Activated CD8-positive, alpha-beta memory T cell treated with anti-CD3 and anti-CD28 coated beads for 48 hours (primary cell): ENCODE results near the gene DCXR.

Experiments used
- DNase-seq, 3 experiments: peaks; one replicate each; pipeline ENCODE4 v3.0.0-alpha.2; 2020; ENCODE audit warnings: low read depth in 2 of 3, low spot score in 2 of 3

Gene DCXR

DNA sequence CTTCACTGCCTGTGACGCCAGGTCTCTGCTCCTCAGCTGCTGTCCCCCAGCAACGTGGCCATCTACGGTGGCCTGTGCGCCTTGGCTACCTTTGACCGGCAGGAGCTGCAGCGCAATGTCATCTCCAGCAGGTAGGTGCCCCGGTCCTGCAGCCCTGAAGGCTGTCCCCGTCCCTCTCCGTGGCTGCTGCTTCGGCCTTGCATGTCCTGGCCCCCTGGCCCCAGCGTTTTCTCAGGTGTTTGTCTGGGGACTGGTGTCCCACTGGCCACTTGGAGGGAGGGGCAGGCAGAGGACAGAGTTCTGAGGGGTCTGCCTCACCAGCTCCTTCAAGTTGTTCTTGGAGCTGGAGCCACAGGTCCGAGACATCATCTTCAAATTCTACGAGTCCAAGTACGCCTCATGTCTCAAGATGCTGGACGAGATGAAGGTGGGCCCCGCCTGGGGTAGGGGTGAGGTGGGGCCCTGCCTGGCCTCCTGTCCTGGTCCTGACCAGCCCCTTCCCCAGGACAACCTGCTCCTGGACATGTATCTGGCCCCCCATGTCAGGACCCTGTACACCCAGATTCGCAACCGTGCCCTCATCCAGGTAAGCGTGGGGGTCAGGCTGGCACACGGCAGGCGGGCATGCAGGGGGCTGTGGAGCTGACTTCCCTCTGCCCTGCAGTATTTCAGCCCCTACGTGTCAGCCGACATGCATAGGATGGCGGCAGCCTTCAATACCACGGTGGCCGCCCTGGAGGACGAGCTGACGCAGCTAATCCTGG, 18.6 kb upstream of the DCXR start:
- no peak for DNase-seq

DNA sequence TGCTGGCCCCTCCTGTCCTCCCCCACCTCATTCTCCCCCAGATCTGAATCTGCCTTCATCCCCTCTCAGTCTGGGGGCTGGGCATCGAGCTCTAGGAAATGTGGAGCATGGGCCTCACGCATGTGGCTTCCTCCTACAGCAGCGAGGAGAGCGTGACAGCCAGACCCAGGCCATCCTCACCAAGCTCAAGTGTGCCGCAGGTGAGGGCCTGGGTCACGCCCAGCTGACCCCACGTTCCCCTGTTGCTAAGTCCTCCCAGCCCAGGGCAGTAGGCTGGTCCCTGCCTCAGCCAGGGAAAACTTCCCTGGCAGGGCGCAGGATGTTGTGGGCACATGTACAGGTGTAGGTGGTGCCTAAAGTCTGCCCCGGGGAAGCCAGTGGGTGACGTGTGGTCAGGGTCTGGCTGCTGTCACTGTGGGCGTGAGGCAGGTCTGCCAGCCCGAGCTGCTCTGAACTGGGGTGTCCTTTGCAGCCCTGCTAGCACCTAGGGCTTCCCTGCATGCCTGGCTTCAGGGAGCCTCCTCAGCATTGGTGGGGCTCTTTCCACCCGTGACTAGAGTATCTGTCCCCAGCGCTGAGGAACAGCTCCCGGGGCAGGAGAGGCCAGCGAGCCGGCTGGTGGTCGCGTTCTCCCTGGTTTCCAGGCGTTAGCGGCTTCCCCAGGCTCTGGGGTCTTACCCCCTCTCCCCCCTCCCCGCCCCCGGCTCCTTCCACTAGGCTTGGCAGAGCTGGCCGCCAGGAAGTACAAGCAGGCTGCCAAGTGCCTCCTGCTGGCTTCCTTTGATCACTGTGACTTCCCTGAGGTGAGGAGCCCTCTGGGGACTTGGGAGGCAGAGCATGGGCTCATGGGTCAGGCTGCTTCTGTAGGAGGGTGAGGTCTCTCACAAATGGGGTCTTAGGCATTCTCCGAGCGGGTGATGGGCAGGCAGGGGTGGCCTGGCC, 17.8 kb upstream of the DCXR start:
- DNase-seq = no peak

DNA sequence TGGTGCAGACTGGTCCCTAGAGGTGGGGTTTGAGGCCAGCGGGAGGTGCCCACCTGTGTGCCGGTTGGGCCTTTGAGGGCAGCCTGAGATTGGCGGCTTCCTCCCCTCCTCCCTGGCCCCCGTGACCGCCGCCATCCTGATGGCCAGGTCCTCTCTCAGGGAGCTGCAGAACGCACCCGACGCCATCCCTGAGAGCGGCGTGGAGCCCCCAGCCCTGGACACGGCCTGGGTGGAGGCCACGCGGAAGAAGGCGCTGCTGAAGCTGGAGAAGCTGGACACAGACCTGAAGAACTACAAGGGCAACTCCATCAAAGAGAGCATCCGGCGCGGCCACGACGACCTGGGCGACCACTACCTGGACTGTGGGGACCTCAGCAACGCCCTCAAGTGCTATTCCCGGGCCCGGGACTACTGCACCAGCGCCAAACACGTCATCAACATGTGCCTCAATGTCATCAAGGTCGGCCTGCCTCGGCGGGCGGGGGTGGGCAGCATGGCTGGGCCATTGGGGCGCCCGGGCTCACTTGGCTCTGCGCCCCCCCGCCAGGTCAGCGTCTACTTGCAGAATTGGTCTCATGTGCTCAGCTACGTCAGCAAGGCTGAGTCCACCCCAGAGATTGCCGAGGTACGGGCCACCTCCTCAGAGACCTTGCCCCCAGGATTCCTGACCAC, 17.0 kb upstream of the DCXR start:
- DNase-seq = no peak

DNA sequence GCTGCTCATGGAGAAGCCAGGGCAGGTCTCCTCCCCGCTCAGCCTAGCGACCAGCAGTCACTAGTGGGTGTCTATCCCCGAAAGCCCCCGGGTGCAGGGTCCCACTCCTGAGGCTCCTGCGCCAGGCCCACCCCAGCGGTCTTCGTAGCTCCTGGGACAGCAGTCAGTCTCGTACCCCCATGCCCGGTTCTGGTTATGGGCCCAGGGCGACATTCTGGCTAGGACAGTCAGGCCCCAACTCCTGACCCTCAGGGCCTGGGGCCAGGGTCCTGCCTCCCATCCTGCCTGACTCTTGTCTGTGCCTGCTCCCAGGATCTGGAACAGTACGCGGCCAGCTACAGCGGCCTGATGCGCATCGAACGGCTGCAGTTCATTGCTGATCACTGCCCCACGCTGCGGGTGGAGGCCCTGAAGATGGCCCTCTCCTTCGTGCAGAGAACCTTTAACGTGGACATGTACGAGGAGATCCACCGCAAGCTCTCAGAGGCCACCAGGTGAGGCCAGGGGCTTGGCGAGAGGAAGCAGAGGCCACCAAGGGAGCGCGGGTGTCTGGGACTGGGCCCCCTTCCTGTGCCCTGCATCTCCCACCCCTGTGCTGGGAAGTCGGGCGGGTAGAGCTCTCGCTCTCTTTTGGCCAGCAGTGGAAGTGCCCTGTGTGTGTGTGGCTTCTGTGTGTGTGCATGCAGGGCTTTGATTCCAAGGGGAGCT, 16.2 kb upstream of the DCXR start:
- no peak for DNase-seq

DNA sequence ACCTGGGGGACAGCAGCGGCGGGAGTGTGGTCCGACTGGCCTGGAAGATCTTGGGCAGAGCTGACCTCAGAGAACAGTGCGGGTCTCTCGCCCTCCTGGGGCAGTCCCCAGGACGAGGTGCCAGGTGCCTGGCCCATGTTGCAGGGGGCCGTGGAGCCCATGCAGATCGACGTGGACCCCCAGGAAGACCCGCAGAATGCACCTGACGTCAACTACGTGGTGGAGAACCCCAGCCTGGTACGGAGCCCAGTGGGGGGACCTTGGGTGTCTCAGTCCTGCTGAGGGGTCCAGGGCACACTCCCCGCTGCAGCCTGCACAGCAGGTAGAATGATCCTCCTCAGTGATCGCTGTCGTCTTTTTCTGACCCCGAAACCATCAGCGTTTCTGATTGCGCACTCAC, 15.6 kb upstream of the DCXR start:
- no peak for DNase-seq

DNA sequence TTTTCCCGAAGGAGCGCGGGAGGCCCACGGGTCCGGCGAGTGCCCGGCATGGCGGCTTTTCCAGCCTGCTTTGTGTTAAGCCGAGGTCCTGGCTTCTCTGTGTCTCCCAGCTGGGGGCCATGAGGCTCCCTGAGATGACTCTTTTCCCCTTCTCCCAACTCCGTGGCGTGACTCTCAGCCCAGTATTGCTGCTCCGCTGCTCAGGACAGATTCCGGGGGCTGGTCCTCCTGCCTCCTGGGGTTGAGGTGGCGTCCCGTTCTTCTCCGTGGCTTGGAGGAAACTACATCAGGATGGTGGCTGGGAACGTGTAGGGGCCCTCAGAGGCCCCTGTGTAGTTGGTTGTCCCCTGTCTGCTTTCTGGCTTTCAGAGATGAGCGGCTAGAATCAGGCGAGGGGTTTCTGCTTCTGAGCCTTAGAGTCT, 15.2 kb upstream of the DCXR start:
- DNase-seq = no peak

DNA sequence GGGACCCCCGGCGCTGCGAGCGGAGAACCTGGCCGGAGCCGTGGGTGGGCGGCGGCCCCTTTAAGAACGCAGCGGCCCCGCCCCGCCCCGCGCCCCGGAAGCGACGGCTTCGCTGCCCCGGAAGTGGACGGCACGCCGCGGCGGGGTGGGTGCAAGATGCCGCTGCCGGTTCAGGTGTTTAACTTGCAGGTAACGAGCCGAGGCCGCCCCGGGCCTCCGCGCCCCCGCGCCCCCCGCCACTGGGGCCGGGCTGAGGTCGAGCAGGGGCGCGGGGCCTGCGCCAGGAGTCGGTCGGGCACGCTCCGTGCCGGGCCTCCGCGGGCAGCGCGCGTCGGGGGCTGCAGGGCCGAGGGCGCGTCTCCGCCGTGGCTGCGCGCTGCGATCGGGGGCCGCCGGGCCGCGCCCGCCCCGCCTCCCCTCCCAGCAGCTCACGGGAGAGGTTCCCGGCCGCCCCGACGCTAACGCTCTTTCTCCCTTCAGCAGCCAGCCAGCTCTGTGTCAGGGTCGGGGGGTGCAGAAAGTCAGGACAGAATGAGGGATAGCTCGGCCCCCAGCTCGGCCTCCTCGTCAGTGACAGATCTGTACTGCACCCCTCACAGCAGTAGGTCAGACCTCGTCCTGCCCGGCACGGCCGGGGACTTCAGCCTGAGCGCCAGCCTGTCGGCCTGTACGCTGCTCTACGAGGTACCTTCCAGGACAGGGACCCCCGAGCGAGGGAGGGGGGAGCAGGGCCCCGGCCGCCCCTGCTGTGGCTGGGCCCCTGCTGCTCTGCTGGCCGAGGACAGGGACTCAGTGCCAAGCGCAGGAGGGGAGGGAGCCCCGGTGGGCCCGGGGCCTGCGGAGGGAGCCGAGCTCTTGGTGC, 14.5 kb upstream of the DCXR start, which contains the start of the genes GPS1 and RFNG:
GPS1 (plus strand) TSS at position 123 of the 862 bp plus-strand sequence; CDS start at position 157, 34 bp downstream.
RFNG (minus strand) TSS at position 36 of the 862 bp plus-strand sequence. CDS start 45 bp downstream, outside the sequence.
- peak; percentile 61 to 72 (median 71) for DNase-seq

DNA sequence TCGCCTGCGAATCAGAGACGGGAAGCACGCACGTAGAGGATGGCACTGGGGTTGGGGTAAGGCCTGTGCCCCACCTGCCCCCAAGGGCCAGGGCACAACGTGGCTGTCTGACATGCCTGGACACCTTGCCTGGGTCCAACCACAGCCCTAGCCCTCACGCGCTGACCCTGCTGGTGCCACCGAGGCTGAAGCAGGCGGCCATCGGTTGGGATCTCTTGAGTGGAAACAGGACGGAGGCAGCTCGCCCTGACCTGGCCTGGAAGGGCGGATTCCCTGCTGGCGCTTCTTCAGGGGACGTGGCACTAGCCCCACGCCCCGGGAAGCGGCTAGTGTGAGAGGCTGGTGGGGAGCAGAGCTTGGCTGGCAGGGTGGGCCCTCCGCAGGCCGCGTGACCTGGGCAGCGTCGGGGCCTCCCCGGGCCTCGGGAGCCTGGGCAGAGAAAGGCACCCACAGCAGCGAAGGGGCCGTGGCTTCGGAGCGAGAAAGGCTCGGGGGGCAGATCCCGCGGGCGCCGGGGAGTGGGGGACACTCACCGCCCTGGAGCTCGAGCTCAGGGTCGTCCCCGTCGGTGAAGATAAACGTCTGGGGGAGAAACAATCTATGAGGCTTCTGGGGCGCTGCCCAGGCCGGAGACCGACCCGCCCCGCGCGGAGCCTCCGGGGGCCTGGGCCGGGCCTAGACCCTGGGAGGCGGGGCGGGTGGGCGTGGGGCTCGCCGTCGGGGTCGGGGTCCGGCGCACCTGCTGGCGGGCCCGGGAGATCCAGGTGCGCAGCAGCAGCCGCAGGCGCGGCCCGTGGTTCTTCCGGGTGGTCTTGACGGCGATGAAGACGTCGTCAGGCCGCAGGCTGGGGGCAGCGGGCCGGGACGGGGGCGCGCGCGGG, 13.5 kb upstream of the DCXR start:
- no peak for DNase-seq

DNA sequence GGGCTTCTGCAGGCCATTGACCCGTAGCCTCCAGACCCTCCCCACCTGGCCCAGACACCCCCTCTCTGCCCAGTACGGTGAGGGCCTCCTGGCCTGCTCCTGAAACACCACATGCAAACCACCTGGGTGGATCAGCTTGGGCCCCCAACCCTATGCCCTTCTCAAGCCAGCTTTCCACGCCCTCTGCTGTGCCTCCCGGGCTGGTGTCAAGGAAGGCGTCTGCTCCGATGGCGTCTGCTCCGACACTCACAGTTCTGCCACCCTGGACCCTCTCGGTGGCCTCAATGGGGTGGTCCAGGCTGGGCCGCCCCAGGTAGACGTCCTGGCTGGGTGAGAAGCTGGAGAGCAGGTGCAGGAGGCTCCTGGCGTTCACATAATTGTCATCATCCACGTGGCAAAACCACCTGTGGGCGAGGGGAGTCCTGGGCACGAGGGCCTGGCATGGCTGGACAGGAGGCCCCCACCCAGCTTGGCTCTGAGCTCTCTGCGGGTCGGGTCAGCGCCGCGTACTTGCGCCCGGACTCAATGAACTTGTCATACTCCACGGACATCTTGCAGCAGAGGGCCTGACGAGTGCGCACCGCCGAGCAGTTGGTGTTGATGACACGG, 12.8 kb upstream of the DCXR start:
- no peak for DNase-seq

DNA sequence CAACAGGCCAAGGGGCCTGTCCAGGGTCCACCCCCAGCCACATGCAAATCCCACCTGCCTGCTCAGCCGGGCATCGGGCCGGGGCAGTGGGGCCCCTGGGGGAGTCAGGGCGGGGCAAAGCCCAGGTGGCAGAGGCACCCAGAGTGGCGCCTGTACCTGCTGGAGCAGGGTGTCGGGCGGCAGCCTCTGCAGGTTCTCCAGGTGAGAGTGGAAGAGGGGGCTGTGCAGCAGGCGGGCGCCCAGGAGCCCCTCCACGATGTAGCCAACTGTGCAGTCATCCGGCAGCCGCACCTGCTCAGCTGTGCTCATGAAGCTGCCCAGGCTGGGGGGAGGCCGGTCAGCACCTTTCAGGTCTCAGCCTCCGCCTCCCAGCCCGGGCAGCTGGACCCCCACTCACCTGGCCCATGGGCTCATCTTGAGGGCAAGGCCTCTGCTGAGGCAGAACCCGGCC, 12.0 kb upstream of the DCXR start:
- DNase-seq = no peak

DNA sequence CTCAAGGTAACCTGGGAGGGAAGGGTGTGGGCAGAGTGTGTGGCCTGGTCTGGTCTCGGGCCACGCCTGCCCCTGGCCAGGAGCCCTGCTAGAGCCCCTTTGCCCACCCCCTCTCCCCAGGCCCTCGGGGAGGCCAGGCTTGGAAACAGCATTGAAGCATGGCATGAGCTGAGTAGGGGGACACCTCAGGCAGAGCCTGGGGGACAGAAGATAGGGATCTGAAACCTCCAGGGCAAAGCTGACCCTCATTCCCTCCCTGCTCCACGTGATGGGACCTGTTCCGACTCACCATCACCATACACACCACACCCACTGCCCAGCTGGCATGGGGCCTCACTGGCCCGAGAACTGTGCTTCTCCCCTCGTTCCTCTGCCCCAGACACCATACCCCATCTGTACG, 11.6 kb upstream of the DCXR start:
- no peak for DNase-seq

DNA sequence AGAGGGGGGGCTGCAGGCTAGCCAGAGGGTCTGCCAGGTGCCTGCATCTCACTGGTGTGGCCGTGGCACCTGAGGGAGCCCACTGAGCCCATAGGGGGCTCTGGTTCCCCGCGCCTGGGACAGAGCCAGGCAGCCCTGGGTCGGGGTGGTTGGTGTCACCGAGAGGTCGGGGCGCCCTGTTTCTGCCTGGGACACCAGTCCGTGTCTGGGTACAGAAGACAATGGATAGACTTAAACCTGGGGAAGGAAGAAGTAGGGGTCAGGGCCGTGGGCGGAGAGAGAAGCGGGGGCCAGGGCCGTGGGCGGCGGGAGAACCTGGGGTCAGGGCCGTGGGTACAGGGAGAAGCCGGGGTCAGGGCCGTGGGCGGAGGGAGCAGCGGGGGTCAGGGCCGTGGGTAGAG, 11.1 kb upstream of the DCXR start:
- no peak for DNase-seq

DNA sequence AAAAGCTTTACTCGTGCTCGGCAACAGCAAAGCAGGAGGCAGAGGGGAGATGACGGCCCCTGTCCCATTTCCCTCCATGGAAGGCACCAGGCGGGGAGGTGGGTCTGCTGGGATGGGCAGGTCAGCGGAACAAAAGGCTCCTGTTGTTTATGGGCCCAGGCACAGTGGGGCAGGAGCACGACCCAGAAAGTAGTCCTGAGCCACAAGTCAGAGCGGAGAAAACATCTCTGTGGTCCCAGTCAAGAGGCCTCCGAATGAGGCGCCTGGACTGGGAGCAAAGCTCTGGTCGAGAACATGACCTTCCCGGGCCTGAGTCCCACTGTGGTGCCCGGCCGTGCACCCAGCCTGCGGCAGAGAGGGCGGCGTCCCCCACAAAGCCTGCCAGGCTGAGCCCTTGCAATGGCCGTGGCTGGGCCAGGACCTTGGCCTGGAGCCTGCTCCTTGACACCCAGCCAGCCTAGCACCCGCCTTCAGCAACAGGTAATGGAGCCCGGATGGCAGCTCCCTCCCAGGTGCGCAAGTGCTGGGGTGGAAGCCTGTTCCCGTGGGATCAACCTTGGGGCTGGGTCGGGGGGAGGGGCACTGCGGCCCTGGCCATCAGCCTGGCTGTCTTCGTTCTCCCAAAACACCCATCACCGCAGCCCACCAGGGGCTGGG, 10.5 kb upstream of the DCXR start:
- no peak for DNase-seq

DNA sequence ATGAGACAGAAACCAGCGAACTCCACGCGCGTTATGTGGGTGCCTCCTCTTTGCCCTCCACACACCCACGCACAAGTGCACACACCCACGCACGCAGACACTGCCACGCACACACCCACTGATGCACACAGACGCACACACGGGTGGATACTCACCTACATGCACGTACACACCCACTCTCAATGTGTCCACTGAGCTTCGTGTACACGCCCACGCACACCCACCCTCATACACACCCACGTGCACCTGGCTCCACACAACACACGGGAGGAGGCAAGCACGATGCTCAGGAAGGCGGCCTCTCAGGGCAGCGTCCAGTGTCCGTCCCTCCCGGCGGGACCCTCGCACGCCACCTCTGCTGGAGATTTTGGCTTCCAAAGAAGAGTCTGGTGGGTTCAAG, 9.9 kb upstream of the DCXR start:
- DNase-seq = no peak

DNA sequence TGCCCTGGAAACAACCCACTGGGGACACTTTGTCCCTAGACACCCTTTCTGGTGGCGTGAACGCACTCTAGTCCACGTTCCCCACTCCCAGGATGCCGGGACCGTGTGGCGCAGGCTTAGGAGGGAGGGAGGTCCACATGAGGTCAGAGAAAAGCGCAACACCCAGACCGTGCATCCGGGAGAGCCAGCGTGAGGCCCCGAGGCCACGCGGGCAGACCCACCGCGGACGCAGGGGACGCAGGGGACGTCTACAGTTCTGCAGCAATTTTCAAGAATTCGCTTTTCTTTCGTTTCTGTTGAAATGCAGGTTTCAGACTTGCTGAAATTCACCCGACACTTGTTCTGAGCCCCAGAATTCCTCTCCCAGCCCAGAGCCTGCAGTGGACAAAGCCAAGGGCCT, 9.4 kb upstream of the DCXR start:
- DNase-seq = no peak

DNA sequence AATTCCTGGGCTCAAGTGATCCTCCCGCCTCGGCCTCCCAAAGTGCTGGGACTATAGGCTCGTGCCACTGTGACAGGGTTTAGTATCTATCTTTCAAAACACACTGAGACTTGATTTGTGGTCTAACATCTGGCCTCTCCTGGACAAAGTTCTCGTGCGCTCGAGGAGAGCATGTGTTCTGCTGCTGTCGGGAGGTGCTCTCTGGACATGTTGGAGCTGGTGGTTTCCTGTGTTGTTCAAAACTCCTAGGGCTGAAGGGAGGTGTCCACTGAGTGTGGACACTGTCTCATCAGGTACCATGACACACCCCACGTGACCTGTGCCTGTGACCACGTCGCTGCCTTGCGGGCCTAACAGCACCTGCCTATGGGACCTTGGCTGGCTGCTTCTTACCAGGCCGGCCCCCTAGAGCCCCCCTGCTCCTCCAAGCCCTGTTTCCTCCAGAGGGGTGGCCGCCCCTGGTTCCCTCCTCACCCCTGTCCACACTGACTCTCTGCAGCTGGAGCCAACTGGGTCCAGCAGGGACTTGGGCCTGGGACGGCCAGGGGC, 8.5 kb upstream of the DCXR start:
- DNase-seq = no peak

DNA sequence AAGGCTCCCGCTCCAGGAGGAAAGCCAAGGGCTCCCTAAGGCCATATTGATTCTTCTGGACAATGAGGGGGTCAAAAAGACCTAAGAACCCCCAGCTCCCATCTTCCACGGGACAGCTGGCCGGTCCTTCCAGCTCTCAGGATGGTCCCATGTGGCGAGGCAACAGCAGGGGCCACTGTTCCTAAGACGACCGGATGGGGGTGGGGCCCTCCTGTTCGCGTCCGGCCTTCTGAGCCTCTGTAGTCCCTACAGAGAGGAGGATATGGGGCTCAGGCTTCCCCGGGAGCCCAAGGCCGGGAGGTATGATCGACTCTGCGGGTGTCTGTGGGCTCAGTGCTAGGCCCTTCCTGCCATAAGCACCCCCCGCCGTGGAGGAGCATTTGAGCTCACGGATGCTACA, 6.0 kb upstream of the DCXR start:
- no peak for DNase-seq

DNA sequence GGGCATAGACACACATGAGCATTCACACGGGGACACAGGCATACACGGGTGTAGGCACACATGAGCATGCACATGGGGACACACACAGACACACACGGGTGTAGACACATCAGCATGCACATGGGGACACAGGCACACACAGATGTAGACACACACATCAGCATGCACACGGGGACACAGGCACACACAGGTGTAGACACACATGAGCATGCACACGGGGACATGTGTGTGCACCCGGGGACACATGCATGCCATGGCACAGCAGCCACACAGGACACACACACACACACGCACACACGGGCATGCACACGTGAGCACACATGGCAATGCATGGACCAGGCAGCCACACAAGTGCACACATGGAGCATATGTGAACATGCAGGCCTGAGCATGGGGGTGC, 5.2 kb upstream of the DCXR start:
- DNase-seq = no peak
